Measurements from ENCODE around the gene IGF1.

IGF1 gene

GRCh38 chr12:102480406-102480805, at the start of gene IGF1:
IGF1 (minus strand) TSS chr12:102480563; CDS start chr12:102480381, 182 bp downstream.
- peak; percentile 19 for DNase-seq

DNA sequence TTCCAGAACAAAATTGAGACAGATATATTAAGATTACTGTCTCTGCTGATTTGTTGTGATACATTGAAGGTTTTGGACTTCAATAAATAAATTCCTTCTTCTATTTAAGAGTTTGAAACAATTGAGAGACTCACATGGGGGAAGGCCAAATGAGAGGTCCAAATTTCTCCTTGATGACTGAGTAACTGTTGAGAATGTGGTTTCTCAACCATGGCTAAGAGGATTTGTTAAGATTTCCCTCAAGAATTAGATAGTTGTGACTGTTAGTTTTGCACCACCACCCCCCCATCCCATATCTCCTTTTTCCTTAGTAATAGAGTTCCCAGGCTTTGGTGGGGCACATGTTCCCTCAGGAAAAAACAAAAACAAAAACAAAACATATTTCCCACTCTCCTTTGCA, 47.7 kb upstream of the IGF1 start:
- DNase-seq: no peak

GRCh38 chr12:102527171-102527720, 46.9 kb upstream of the IGF1 start:
- DNase-seq: no peak

DNA sequence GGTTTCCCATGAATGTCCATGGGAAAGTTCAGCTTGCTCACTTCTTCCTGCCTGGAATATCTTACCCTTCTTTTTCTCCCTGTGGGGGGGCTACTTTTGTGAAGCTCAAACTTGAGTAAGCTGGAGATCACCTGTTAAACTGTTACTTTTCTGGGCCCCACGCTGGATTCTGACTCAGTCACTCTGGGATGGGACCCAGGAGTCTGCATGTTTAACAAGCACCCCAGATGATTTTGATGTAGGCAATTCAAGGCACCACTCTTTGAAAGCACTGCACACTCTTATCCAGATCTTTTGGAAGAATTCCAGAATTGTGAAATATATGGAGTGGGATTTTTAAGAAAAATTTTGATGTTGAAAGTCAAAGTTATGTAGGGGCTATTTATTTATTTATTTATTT, 46.3 kb upstream of the IGF1 start:
- no peak for DNase-seq

DNA sequence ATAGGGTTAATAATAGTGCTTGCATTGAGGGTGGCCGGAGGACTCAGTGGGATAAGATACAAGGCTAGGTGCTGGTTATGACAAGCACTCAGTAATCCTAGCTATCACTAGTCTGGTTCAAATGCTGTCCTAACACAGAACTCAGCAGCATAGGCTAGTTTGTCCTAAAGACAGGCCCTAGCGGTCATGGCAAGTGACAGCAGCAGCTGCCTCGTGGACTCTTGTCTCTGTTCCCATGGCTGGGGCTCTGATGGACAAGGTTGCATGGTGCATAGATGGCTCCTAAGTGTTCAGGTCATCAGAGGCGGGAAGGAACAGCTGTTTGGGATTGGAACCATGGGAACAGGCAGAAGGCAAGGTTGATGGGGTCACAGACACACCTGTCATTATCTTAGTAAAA, 42.4 kb upstream of the IGF1 start:
- DNase-seq: no peak

DNA sequence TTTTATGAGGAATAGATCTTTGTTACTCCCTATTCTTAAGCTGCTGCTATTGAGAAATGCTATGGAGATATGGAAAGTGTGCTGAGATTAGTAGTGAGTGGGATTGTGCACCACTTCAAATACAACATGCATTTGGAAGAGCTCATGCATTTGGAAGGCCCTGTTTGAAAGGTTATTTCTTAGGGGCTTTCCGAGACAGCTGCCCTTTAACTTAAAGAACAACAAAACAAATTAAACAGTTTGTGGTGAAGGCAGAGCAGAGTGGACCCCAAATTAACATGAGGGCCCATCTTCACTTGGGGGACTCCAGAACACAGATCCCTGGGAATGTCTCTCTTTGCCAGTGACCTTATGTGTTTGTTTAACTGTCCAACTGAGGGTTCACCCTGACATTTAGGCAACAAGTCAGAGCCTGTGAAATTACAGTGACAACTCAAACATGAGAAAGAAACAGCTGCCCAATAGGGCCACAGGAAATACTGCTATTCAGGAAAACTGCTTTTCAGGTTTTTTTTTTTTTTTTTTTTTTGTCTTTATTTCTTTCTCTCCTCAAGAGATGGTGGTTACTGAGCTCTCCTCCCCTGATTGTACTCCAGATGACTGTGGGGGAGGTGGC, 41.4 kb upstream of the IGF1 start:
- DNase-seq: no peak

GRCh38 chr12:102518871-102519270, 38.5 kb upstream of the IGF1 start:
- DNase-seq: no peak

GRCh38 chr12:102514696-102515095, 34.3 kb upstream of the IGF1 start:
- DNase-seq: no peak

GRCh38 chr12:102513739-102514138, 33.4 kb upstream of the IGF1 start:
- no peak for DNase-seq

- DNase-seq: no peak
These were observed 32.9 kb upstream of the IGF1 start for GRCh38 chr12:102513272-102513671.

DNA sequence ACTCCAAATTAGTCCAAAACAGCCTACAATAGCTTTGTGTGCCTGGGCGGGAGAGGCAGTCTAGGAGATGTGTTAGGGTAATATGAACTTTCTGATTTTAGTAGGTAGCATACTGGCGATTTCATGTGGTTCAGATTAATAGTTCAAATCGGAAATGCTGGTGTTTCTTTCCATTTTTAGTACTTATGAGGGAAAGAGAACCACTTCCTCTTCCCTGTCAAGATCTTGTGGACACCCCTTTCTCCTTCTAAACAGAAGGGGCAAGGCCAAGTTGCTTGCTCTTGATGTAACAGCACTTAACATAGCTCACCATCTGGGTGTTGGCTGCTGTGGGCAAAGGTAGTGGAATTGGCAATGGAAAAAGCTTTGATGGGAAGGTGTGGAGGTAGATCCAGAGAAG, 32.2 kb upstream of the IGF1 start:
- DNase-seq: no peak

DNA sequence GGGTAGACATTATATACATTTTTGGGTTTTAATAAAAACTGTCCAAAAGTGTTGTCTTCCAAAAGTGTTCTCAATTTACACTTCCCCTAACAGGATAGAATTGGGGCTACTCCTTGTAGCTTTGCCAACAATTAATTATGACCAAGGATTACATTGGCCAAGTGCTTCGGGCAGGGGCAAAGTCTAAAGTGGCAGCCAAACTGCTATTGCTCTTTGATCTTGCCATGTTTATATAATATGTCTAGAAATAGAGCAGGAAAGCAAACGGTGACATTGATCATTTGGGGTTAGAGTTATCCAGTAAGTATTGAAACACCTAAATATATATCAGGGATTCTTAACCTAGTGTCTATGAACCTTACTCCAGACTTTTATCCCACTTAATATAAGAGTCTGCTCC, 31.2 kb upstream of the IGF1 start:
- no peak for DNase-seq

DNA sequence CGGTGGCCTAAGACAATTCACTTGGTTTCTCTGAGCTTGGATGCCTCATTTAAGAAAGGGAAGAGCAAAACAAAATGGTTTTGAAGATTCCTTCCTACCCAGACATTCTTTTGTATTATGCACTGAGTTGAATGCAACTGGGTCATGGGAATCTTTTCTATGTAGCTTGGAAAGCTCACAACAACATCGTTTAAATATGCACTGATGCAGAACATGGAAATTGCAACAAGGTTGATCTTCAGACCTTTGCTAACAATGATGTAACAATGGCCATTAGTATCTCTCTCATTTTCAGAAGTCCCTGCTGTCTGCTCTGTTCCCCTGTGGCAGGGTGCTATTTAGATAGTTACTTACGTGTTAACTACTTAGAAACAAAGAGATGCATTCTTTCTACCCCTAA, 30.1 kb upstream of the IGF1 start:
- no peak for DNase-seq

DNA sequence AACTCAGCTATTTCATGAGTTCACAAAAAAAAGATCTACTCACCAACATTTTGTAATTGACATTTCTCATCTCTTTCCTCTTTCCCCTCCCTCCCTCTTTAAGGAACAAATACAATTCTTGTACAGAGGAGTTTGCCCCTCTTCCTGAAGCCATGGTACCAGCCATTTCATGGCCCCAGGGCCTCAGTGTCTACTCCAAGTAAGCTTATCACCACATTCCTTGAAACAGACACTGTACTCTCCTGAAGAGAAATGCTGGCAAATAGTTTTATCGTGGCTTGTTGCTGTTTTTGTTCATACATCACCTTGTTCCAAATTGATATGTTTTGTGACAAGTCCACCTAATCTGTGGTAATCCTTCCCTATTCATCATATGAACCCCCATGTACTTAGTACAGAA, 29.7 kb upstream of the IGF1 start:
- DNase-seq: no peak

- DNase-seq: no peak
These were observed 28.8 kb upstream of the IGF1 start for GRCh38 chr12:102509123-102509626.

GRCh38 chr12:102508052-102508451, 27.7 kb upstream of the IGF1 start:
- DNase-seq: no peak

DNA sequence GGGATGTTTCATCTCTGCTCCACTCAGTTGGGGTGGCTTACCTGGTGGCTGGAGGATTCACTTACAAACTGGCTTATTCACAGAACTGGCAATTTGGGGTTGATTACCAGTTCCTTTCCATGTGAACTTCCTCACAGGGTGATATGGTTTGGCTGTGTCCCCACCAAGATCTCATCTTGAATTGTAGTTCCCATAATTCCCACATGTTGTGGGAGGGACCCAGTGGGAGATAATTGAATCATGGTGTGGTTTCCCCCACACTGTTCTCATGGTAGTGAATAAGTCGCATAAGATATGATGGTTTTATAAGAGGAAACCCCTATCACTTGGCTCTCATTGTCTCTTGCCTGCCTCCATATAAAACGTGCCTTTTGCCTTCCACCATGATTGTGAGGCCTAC, 26.9 kb upstream of the IGF1 start:
- DNase-seq: no peak

DNA sequence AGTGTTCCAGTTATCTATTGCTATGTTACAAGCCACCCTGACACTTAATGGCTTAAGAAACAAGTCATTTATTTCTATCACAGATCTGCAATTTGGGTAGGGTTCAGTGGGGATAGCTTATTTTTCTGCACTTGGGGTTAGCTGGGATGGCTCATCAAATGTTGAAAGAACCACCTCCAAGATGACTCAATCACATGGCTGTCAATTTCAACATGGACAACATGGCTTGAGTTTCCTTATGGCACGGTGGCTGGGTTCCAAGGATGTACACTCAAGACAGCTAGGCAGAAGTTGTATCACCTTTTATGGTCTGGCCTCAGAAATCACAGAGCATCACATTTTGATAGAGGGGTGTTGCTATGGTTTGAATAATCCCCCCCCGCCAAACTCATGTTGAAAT, 24.5 kb upstream of the IGF1 start:
- no peak for DNase-seq

GRCh38 chr12:102504280-102504679, 23.9 kb upstream of the IGF1 start:
- peak; percentile 7 for DNase-seq

- no peak for DNase-seq
These were observed 23.5 kb upstream of the IGF1 start for GRCh38 chr12:102503831-102504230.

DNA sequence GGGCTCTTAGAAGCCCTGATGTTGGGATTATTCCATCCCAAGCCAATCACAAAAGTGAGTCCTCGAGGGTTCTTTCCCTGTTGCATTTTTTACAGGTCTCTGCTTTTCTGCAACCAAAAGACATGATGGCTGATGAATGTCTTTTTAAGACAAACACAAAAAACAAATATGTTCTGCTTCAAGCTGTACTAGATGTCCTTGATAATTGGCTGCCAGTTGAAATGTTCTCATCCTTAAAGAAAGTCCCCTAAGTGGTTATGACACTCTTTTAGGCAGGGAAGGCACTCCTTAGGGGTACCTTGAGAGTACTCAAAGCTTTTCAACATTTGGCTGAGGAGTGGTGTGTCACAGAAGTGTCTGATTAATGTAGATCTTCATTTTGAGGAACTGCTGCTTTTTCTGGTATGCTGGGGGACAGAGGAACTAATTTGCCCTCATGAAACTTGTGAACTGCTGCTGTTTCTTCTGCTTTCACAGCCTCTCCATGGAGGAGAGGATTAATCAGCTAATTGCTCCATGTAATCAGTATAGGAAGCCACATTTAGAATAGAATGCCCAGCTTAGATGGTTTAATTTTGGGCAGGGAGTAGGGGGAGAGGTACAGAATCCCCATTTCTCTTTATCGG, 22.8 kb upstream of the IGF1 start:
- DNase-seq: no peak

GRCh38 chr12:102501773-102502172, 21.4 kb upstream of the IGF1 start:
- DNase-seq: no peak

DNA sequence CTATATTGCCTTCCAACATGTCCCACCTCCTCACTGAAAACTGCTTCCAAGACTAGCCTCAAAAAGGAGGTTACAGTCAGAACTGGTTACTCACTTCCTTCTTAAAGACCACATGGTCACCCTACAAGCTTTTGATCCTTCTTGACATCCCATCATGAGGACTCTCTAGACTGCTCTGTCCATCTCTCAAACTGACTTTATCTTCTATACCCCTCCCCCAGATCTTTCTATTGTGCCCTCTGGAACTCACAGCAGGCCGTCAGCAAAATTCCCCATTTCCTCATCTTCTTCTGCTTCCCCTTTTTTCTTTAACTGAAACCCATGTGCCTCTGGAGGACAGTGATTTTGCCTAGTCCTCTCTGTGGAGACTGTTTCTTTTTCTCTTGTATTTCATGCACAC, 18.1 kb upstream of the IGF1 start:
- peak; percentile 27 for DNase-seq

DNA sequence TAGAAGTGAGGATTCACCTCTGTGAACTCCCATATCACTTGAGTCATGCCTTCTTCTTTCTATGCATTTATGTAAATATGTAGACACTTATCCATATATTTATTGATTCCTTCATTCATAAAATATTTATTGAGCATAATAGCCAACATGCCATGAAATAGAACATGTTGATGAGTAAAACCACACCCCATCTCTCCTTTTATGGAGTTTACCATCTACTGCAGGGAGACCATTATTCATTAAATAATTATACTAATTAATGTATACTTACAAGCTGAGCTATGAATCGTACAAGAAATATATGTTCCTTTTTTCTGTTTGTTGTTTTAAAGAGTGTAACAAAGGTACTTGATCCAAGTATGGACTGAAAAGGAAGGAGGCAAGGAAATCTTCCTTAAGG, 17.4 kb upstream of the IGF1 start:
- DNase-seq: no peak

DNA sequence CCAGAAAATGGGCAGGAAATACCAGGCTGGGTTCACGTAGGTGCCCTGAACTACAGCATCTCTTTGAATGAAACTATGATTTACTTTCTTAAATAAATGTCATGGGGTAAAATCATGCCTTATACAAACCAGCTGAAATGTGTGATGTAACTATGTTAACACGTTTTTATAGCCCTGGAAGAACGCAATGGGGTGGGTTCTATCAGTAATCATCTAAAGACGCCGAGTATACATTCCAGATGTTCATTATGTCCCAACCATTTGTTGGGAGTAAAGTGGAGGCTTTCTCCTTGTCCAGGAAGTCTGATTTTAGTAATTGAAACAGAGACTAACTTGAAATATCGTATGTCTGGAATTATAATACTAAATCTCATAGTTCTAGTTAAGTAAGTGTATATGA, 16.2 kb upstream of the IGF1 start:
- no peak for DNase-seq

Data from midbrain (tissue), 1 donor.